HEK293T (cell line): ENCODE results near the gene ANK3.

Experiments
- CTCF ChIA-PET: fragments of 350-600 bp; formaldehyde crosslinking; extraction: SDS; loops from one replicate; lab custom pipeline; 2021; ENCODE audit warnings: antibody characterized with exemption, inconsistent platforms; lab: Yijun Ruan, JAX
- POLR2A ChIA-PET: fragments of 350-600 bp; formaldehyde crosslinking; extraction: SDS; loops from one replicate; lab custom pipeline; 2020; ENCODE audit warnings: antibody characterized with exemption, inconsistent platforms; lab: Yijun Ruan, JAX
- DNase-seq: peaks from one replicate; pipeline ENCODE4 v3.0.0; 2012; ENCODE audit warnings: mixed read lengths; ENCODE audit errors: extremely low spot score
- ARNT ChIP-seq: fragments of 450-650 bp; IDR thresholded peaks from 2 replicates; pipeline ENCODE4 v1.6.1; 2017; ENCODE audit warnings: mild to moderate bottlenecking
- BHLHE40 ChIP-seq: fragments of 450-650 bp; IDR thresholded peaks from 2 replicates; pipeline ENCODE4 v1.6.1; 2016; ENCODE audit warnings: mild to moderate bottlenecking, moderate library complexity, borderline replicate concordance
- CTBP1 ChIP-seq: fragments of 450-650 bp; IDR thresholded peaks from 2 replicates; pipeline ENCODE4 v1.6.1; 2016; ENCODE audit warnings: borderline replicate concordance
- ELF4 ChIP-seq: fragments of 450-650 bp; IDR thresholded peaks from 2 replicates; pipeline ENCODE4 v1.6.1; 2017; ENCODE audit warnings: antibody characterized with exemption
- FOXA1 ChIP-seq: fragments of 450-650 bp; IDR thresholded peaks from 2 replicates; pipeline ENCODE4 v1.6.1; 2016; ENCODE audit warnings: mild to moderate bottlenecking
- FOXK2 ChIP-seq: fragments of 450-650 bp; IDR thresholded peaks from 2 replicates; pipeline ENCODE4 v1.6.1; 2016; ENCODE audit warnings: mild to moderate bottlenecking
- FOXM1 ChIP-seq: fragments of 450-650 bp; IDR thresholded peaks from 2 replicates; pipeline ENCODE4 v1.6.1; 2017; ENCODE audit warnings: mild to moderate bottlenecking, borderline replicate concordance
- HDGF ChIP-seq: fragments of 450-650 bp; IDR thresholded peaks from 2 replicates; pipeline ENCODE4 v1.6.1; 2017; ENCODE audit warnings: antibody characterized with exemption, borderline replicate concordance
- L3MBTL2 ChIP-seq: fragments of 450-650 bp; conservative IDR thresholded peaks from 2 replicates; pipeline ENCODE4 v1.6.1; 2016; ENCODE audit warnings: mild to moderate bottlenecking
- LEF1 ChIP-seq: fragments of 450-650 bp; IDR thresholded peaks from 2 replicates; pipeline ENCODE4 v1.6.1; 2017; ENCODE audit warnings: mild to moderate bottlenecking, borderline replicate concordance
- NFRKB ChIP-seq: fragments of 450-650 bp; IDR thresholded peaks from 2 replicates; pipeline ENCODE4 v1.6.1; 2016; ENCODE audit warnings: mild to moderate bottlenecking, moderate library complexity
- SP1 ChIP-seq: fragments of 450-650 bp; IDR thresholded peaks from 2 replicates; pipeline ENCODE4 v1.6.1; 2017
- SUZ12 ChIP-seq: fragments of 450-650 bp; IDR thresholded peaks from 2 replicates; pipeline ENCODE4 v1.6.1; 2016; ENCODE audit warnings: mild to moderate bottlenecking
- TARDBP ChIP-seq: fragments of 450-650 bp; IDR thresholded peaks from 2 replicates; pipeline ENCODE4 v1.6.1; 2016
- ZNF384 ChIP-seq: fragments of 450-650 bp; IDR thresholded peaks from 2 replicates; pipeline ENCODE4 v1.6.1; 2016
- TF ChIP-seq, protein P1 (sequence below): fragments of 450-650 bp; IDR thresholded peaks from 2 replicates; pipeline ENCODE4 v1.6.1; 2016

The ANK3 gene

GRCh38 chr10:60367024-60367423 lies 22.7 kb downstream of the ANK3 start:
- POLR2A ChIA-PET, result no interaction called here
- TF ChIP-seq ELF4 (no peak), FOXM1 (no peak), TARDBP (no peak), L3MBTL2 (no peak), HDGF (no peak), SP1 (no peak), NFRKB (no peak), ARNT (no peak), SUZ12 (no peak), FOXA1 (no peak), FOXK2 (no peak), BHLHE40 (no peak), ZNF384 (no peak)
- TF ChIP-seq, protein P1, sequence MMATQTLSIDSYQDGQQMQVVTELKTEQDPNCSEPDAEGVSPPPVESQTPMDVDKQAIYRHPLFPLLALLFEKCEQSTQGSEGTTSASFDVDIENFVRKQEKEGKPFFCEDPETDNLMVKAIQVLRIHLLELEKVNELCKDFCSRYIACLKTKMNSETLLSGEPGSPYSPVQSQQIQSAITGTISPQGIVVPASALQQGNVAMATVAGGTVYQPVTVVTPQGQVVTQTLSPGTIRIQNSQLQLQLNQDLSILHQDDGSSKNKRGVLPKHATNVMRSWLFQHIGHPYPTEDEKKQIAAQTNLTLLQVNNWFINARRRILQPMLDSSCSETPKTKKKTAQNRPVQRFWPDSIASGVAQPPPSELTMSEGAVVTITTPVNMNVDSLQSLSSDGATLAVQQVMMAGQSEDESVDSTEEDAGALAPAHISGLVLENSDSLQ, result no peak
- no peak for DNase-seq
- CTCF ChIA-PET, result interaction anchor here (0.5 to 0.6 kb wide), 2 partner anchors 8 to 143 kb away, joined by 3 to 4 read pairs; no protein-coding TSS in a partner anchor

GRCh38 chr10:60363187-60363586 lies 26.5 kb downstream of the ANK3 start:
- ChIA-PET POLR2A (no interaction called here), CTCF (no interaction called here)
- TF ChIP-seq CTBP1, result no peak
- no peak for TF ChIP-seq BHLHE40
- TF ChIP-seq ZNF384, result no peak
- no peak for DNase-seq

DNA sequence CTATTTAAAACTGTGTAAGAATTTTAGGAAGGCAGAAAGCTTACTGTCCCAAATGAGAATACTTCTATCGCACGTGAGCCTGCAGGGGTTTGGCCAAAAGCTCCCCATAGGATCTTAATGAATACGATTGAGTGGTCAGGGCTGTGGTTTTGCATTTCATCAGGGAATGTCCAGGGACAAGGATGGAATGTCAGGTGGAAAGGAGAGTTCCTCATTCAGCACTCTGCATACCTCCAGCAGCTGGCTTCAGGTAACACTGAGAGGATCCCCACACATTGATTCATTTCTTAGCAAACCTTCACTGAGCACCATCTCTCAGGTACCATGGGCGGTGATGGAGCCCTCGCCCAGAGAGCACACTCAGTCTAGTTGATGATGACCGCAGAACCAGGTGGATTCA lies 27.2 kb downstream of the ANK3 start:
- no peak for TF ChIP-seq SP1
- TF ChIP-seq LEF1, result no peak
- ChIA-PET CTCF (no interaction called here), POLR2A (no interaction called here)
- DNase-seq, result no peak

GRCh38 chr10:60359066-60359465 lies 30.6 kb downstream of the ANK3 start:
- ChIA-PET CTCF (interaction anchor here (0.7 kb wide), 1 partner anchor 8 kb away, joined by 3 read pairs; no protein-coding TSS in a partner anchor), POLR2A (no interaction called here)
- no peak for DNase-seq
- TF ChIP-seq BHLHE40 (no peak), ARNT (no peak), SP1 (no peak), FOXM1 (no peak), TARDBP (no peak), ZNF384 (no peak), ELF4 (no peak), FOXA1 (no peak), L3MBTL2 (no peak), LEF1 (no peak), HDGF (no peak), NFRKB (no peak)
- TF ChIP-seq, protein P1, result no peak

DNA sequence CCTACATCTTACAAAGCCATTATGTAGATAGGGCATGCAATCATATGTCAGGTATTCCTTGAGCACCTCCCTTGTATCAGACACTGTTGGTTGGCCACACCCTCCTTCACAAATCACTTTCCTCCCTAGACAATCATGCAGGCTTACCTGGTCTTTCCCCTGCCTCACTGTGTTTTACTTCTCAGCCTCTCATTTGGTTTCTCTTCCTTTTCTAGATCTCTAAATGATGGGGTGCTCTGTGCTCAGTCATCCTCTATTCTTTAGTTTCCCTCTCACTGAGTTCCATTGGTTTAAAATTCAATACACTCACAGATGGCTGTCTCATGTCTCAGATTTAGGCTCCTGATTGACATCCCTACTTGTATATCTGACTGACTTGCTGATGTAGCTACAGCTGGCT lies 31.4 kb downstream of the ANK3 start:
- CTCF ChIA-PET, result interaction anchor here (0.6 kb wide), 1 partner anchor 1400 kb away, joined by 3 read pairs; no protein-coding TSS in a partner anchor
- no peak for TF ChIP-seq CTBP1
- TF ChIP-seq NFRKB, result no peak
- TF ChIP-seq, protein P1, result no peak
- no peak for TF ChIP-seq L3MBTL2
- DNase-seq, result no peak
- POLR2A ChIA-PET, result no interaction called here

DNA sequence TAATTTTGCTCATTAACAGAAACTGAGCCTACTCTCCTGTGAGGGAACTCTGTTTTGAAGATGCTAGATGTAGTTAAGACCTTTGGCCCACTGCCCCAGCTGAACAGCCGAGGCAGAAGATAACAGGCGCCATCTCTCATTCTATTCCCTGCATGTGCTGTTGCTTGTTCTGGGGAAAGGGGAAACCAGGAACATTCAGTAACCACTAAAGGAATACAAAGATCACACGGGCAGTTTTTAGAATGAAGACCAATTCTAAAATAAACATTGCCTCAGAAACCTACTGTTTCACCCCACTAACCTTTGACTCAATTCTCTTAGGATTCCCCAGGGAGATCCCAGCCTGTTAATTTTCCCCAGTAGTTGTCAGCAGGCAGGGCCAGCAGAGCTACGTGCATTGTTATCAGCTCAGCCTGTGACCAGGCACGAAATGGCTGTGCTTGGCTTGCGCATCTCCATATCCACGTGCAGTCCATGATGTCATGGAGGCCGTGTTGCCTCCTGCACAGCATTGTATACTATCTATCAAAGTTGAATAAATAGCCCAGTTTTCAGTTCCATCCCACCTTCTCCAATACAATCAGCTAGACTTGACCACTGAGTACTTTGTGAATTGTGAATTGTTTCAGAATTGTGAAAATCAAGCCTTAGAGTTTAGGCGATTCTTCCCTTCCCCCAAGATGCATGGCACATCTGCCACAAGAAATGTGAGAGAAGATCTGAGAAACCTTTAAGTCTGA lies 36.0 kb downstream of the ANK3 start:
- CTCF ChIA-PET, result no interaction called here
- POLR2A ChIA-PET, result no interaction called here
- DNase-seq, result peak; percentile 11
- TF ChIP-seq L3MBTL2 (peak; percentile 34; the same call in 1 of the 2 replicates), ARNT (no peak)

GRCh38 chr10:60352105-60352504 lies 37.6 kb downstream of the ANK3 start:
- ChIA-PET CTCF (no interaction called here), POLR2A (no interaction called here)
- no peak for DNase-seq
- no peak for TF ChIP-seq FOXK2
- no peak for TF ChIP-seq LEF1
- TF ChIP-seq CTBP1, result no peak
- no peak for TF ChIP-seq ELF4
- no peak for TF ChIP-seq TARDBP
- no peak for TF ChIP-seq ARNT
- no peak for TF ChIP-seq FOXM1
- no peak for TF ChIP-seq FOXA1
- TF ChIP-seq, protein P1, result no peak
- TF ChIP-seq ZNF384, result no peak
